WTC11 (cell line): ENCODE measurements around the gene KRT6B. TPM values are rescaled to one million over a fixed set of nuclear protein-coding genes. Genes with fewer than 3 reads are reported as not detected.

ENCODE experiments used
- ATAC-seq: fragments of 200-7000 bp; cut with Tn5 transposase; 2 replicates; pipeline ENCODE4 v1.10.0; 2021; ENCODE audit warnings: mild to moderate bottlenecking, moderate library complexity
- CTCF ChIA-PET: fragments of 300-600 bp; sonication (Branson Sonifier 250); formaldehyde crosslinking; loops from one replicate; lab custom pipeline; 2021; ENCODE audit warnings: antibody characterized with exemption; lab: Charles Lee
- POLR2A ChIA-PET: fragments of 350-600 bp; sonication (Branson Sonifier 250); formaldehyde crosslinking; loops from one replicate; lab custom pipeline; 2021; ENCODE audit warnings: antibody characterized with exemption; lab: Charles Lee
- DNase-seq: peaks from one replicate; pipeline ENCODE4 v3.0.0; 2021; ENCODE audit warnings: low spot score
- H3K27ac Mint-ChIP-seq: 2 replicates; pipeline ENCODE4 v1.8.0; 2021; ENCODE audit warnings: mixed read lengths
- H3K27me3 Mint-ChIP-seq: 2 replicates; pipeline ENCODE4 v1.8.0; 2021; ENCODE audit warnings: low read depth, mild to moderate bottlenecking, moderate library complexity, mixed read lengths
- H3K36me3 Mint-ChIP-seq: 2 replicates; pipeline ENCODE4 v1.8.0; 2021; ENCODE audit warnings: mixed read lengths
- H3K4me1 Mint-ChIP-seq: 2 replicates; pipeline ENCODE4 v1.8.0; 2022; ENCODE audit warnings: mixed read lengths
- H3K4me3 Mint-ChIP-seq: 2 replicates; pipeline ENCODE4 v1.8.0; 2021; ENCODE audit warnings: mild to moderate bottlenecking, moderate library complexity, mixed read lengths
- H3K9me3 Mint-ChIP-seq: 2 replicates; pipeline ENCODE4 v1.8.0; 2021; ENCODE audit warnings: mixed read lengths
- CREB1 ChIP-seq: sonication (generic); formaldehyde crosslinking; IDR thresholded peaks from 2 replicates; pipeline ENCODE4 v1.8.0; 2023; ENCODE audit warnings: mild to moderate bottlenecking, missing genetic modification reagents
- JAZF1 ChIP-seq: fragments of 250-450 bp; sonication (Bioruptor Pico); IDR thresholded peaks from 2 replicates; pipeline ENCODE4 v1.9.0; 2021; ENCODE audit warnings: moderate library complexity, mild to moderate bottlenecking, inconsistent platforms
- MAX ChIP-seq: sonication (generic); formaldehyde crosslinking; IDR thresholded peaks from 2 replicates; pipeline ENCODE4 v1.8.0; 2022; ENCODE audit warnings: mild to moderate bottlenecking, missing genetic modification reagents
- TCF7 ChIP-seq: sonication (generic); formaldehyde crosslinking; IDR thresholded peaks from 2 replicates; pipeline ENCODE4 v1.8.0; 2022; ENCODE audit warnings: mild to moderate bottlenecking, low read depth, missing genetic modification reagents, moderate library complexity
- ZNF121 ChIP-seq: sonication (generic); formaldehyde crosslinking; IDR thresholded peaks from 2 replicates; pipeline ENCODE4 v1.8.0; 2023; ENCODE audit warnings: missing genetic modification reagents
- ZNF138 ChIP-seq: sonication (generic); formaldehyde crosslinking; conservative IDR thresholded peaks from 2 replicates; pipeline ENCODE4 v1.8.1; 2022; ENCODE audit warnings: mild to moderate bottlenecking, moderate library complexity, missing genetic modification reagents
- ZNF532 ChIP-seq: fragments of 250-450 bp; sonication (Bioruptor Pico); IDR thresholded peaks from 2 replicates; pipeline ENCODE4 v1.9.0; 2021; ENCODE audit warnings: mild to moderate bottlenecking, borderline replicate concordance
- total RNA-seq: library from RNA; stranded (reverse); gene quantifications from 3 replicates; pipeline ENCODE4 v1.2.3, GENCODE V29; 2021
- TF ChIP-seq, protein P1 (sequence below): sonication (generic); formaldehyde crosslinking; IDR thresholded peaks from 2 replicates; pipeline ENCODE4 v1.8.1; 2022; ENCODE audit warnings: missing genetic modification reagents, borderline replicate concordance
- TF ChIP-seq, protein P2 (sequence below): sonication (generic); formaldehyde crosslinking; IDR thresholded peaks from 2 replicates; pipeline ENCODE4 v1.8.1; 2023; ENCODE audit warnings: mild to moderate bottlenecking, moderate library complexity, missing genetic modification reagents
- TF ChIP-seq, protein P3 (sequence below): fragments of 250-450 bp; sonication (Bioruptor Pico); conservative IDR thresholded peaks from 2 replicates; pipeline ENCODE4 v1.9.0; 2021; ENCODE audit warnings: mild to moderate bottlenecking

Gene KRT6B
- total RNA-seq, 1 experiment from 2014 or later = not detected

- 0 out of 2 replicates have a peak, but pooled peaks have one; percentile 20 for ATAC-seq
- no peaks in the 10 kb centered on the region for H3K27me3 Mint-ChIP-seq
Observed at GRCh38 chr12:52407918-52408317, 44.0 kb downstream of the KRT6B start.

DNA sequence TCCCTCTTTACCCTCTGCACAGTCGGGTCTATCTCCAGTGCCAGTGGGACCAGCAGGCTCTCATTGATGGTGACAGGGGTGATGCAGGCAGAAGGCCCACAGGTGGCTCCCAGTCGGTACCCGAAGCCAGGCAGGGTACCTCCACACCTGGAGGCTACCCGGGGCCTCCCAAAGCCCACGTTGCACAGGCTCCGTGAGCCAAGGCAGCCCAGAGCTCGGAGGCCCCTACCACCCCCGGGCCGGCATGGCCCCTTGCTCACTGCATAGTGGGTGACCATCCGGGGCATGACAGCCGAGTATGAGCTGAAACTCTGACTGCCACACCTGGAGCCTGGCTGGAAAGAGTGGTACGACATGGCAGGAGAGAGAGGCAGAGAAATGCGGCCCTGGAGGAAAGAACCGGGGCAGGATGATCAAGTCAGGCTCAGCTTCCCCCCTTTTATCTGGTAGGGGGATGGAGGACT, 46.0 kb downstream of the KRT6B start, which contains the start of gene KRT82:
KRT82 (minus strand) TSS at position 414 of the 464 bp plus-strand sequence; CDS start at position 356, 58 bp downstream.
- Mint-ChIP-seq H3K4me3 (no peak within 1 kb of the TSS), H3K27me3 (no peaks in the 10 kb centered on the region; the same call in 1 of the 2 replicates), H3K4me1 (peaks cover 9% of the 10 kb centered on the region), H3K36me3 (peaks cover 4% of the 10 kb centered on the region), H3K9me3 (peaks cover 11% of the 10 kb centered on the region), H3K27ac (no peak within 1 kb of the TSS)
- ATAC-seq = no peak
- ChIA-PET CTCF (interaction anchor here (0.6 to 1.6 kb wide), 2 partner anchors 10 to 463 kb away, joined by 3 to 8 read pairs; no protein-coding TSS in a partner anchor), POLR2A (no interaction called here)
- TF ChIP-seq, protein P1, sequence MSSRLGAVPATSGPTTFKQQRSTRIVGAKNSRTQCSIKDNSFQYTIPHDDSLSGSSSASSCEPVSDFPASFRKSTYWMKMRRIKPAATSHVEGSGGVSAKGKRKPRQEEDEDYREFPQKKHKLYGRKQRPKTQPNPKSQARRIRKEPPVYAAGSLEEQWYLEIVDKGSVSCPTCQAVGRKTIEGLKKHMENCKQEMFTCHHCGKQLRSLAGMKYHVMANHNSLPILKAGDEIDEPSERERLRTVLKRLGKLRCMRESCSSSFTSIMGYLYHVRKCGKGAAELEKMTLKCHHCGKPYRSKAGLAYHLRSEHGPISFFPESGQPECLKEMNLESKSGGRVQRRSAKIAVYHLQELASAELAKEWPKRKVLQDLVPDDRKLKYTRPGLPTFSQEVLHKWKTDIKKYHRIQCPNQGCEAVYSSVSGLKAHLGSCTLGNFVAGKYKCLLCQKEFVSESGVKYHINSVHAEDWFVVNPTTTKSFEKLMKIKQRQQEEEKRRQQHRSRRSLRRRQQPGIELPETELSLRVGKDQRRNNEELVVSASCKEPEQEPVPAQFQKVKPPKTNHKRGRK (CRISPR knock-in tag) = no peak
- DNase-seq = no peak

More at GRCh38 chr12:52407918-52408317, 44.0 kb downstream of the KRT6B start:
- Mint-ChIP-seq H3K4me1 (peaks cover 5% of the 10 kb centered on the region), H3K9me3 (peaks cover 15% of the 10 kb centered on the region), H3K4me3 (no peak overlapping the region), H3K27ac (no peak overlapping the region), H3K36me3 (peaks cover 7% of the 10 kb centered on the region)
- DNase-seq = no peak
- POLR2A ChIA-PET = no interaction called here
- CTCF ChIA-PET = interaction anchor here (0.6 to 1.2 kb wide), 11 partner anchors 11 to 463 kb away, joined by 3 to 9 read pairs (median 3); no protein-coding TSS in a partner anchor
- TF ChIP-seq, protein P2, sequence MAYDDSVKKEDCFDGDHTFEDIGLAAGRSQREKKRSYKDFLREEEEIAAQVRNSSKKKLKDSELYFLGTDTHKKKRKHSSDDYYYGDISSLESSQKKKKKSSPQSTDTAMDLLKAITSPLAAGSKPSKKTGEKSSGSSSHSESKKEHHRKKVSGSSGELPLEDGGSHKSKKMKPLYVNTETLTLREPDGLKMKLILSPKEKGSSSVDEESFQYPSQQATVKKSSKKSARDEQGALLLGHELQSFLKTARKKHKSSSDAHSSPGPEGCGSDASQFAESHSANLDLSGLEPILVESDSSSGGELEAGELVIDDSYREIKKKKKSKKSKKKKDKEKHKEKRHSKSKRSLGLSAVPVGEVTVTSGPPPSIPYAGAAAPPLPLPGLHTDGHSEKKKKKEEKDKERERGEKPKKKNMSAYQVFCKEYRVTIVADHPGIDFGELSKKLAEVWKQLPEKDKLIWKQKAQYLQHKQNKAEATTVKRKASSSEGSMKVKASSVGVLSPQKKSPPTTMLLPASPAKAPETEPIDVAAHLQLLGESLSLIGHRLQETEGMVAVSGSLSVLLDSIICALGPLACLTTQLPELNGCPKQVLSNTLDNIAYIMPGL (CRISPR knock-in tag) = no peak
- TF ChIP-seq MAX (CRISPR knock-in tag) (no peak), ZNF138 (no peak), TCF7 (no peak), ZNF532 (no peak), CREB1 (no peak), ZNF121 (CRISPR knock-in tag) (no peak)

DNA sequence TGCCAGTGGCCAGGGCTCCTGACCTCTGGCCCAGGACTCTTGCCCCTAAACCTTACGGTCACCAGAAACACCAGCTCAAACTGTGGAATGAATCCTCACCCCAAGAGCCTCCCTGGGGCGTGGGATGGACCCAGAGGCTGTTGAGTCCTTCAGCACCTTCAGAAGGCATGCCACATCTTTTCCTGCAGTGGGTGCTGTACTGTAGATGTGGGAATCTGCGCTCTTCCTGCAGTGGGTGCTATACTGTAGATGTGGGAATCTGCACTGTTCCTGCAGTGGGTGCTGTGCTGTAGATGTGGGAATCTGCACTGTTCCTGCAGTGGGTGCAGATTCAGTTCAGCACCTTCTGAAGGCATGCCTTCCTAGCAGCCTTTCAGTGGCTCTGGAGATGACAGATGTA, 47.0 kb downstream of the KRT6B start:
- POLR2A ChIA-PET = no interaction called here

More for the DNA sequence above, 47.0 kb downstream of the KRT6B start:
- Mint-ChIP-seq H3K27me3 (no peaks in the 10 kb centered on the region; the same call in 1 of the 2 replicates), H3K4me1 (peaks cover 9% of the 10 kb centered on the region), H3K36me3 (peaks cover 4% of the 10 kb centered on the region; the same call in 1 of the 2 replicates), H3K4me3 (no peak overlapping the region), H3K27ac (no peak overlapping the region), H3K9me3 (peaks cover 7% of the 10 kb centered on the region)
- CTCF ChIA-PET = interaction anchor here (1.6 kb wide), 1 partner anchor 9 kb away, joined by 10 read pairs; no protein-coding TSS in a partner anchor
- ATAC-seq (no peak), DNase-seq (no peak)
- no peak for TF ChIP-seq JAZF1 (CRISPR knock-in tag)
- TF ChIP-seq, protein P3, sequence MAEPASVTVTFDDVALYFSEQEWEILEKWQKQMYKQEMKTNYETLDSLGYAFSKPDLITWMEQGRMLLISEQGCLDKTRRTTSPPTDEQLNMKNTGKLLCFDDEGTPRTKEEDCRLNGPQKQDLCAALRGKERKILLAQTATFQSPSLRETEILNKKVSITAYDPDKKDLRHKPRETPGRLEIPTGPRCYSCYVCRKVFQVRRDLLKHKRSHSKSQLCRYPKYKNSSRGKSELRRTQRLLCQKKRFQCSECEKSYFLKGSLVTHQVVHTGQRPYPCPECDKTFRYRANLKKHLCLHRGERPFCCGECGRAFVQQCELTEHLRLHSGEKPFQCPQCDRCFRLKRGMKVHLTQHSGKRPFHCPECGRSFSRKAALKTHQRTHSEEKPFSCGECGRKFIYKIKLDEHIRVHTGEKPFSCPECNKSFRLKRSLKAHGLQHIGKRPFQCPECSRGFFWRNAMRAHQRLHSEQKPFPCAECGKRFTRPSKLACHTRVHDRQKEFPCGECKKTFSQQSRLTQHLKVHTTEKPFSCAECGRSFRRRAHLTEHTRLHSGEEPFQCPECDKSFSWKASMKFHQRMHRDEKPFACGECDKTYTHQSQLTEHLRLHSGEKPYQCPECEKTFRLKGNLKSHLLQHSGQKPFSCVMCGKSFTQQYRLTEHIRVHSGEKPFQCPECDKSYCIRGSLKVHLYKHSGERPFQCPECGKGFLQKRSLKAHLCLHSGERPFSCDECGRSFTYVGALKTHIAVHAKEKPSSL = no peak
